Stimulated activated CD8-positive, alpha-beta memory T cell treated with anti-CD3 and anti-CD28 coated beads, Interleukin-4, amount 100 ng/mL, for 4 hours (primary cell): Measurements from ENCODE around the gene ABHD12.

ENCODE experiments used
- DNase-seq, 2 donors: peaks; one replicate each; pipeline ENCODE4 v3.0.0-alpha.2; 2020; ENCODE audit warnings: low read depth in 2 of 2, low spot score in 1 of 2

ABHD12 gene

GRCh38 chr20:25291432-25292133, 99.1 kb downstream of the ABHD12 start:
- no peak for DNase-seq

- DNase-seq, result no peak
Observed at GRCh38 chr20:25290646-25291431, 99.8 kb downstream of the ABHD12 start.

GRCh38 chr20:25289886-25290597, 100.6 kb downstream of the ABHD12 start:
- no peak for DNase-seq

- no peak for DNase-seq
Observed at GRCh38 chr20:25288291-25289181, 102.1 kb downstream of the ABHD12 start.

- DNase-seq, result no peak
Observed at GRCh38 chr20:25287631-25288290, 102.9 kb downstream of the ABHD12 start.

- no peak for DNase-seq
Observed at GRCh38 chr20:25286917-25287316, 103.7 kb downstream of the ABHD12 start.

GRCh38 chr20:25285856-25286798, 104.5 kb downstream of the ABHD12 start:
- DNase-seq, result no peak

- no peak for DNase-seq
Observed at GRCh38 chr20:25285091-25285647, 105.5 kb downstream of the ABHD12 start.

GRCh38 chr20:25284131-25284601, 106.5 kb downstream of the ABHD12 start:
- DNase-seq, result no peak

- DNase-seq, result no peak
Observed at GRCh38 chr20:25283221-25283951, 107.2 kb downstream of the ABHD12 start.

GRCh38 chr20:25282796-25283195, 107.8 kb downstream of the ABHD12 start:
- DNase-seq, result no peak

GRCh38 chr20:25282034-25282781, 108.4 kb downstream of the ABHD12 start:
- DNase-seq, result no peak

GRCh38 chr20:25281541-25281991, 109.1 kb downstream of the ABHD12 start:
- no peak for DNase-seq

GRCh38 chr20:25280574-25281535, 109.8 kb downstream of the ABHD12 start:
- no peak for DNase-seq

GRCh38 chr20:25280051-25280573, 110.5 kb downstream of the ABHD12 start:
- no peak for DNase-seq

GRCh38 chr20:25279403-25279802, 111.2 kb downstream of the ABHD12 start:
- no peak for DNase-seq
